ENCODE measurements around the gene MN1. TPM values are rescaled to one million over a fixed set of nuclear protein-coding genes. Genes with fewer than 3 reads are reported as not detected.

Gene MN1
- total and polyA plus RNA-seq, 2 of the 8 experiments (the other 6 are each of a cell fraction or from before 2014, with no cell fraction given) = 3.1 to 4.9 TPM

DNA sequence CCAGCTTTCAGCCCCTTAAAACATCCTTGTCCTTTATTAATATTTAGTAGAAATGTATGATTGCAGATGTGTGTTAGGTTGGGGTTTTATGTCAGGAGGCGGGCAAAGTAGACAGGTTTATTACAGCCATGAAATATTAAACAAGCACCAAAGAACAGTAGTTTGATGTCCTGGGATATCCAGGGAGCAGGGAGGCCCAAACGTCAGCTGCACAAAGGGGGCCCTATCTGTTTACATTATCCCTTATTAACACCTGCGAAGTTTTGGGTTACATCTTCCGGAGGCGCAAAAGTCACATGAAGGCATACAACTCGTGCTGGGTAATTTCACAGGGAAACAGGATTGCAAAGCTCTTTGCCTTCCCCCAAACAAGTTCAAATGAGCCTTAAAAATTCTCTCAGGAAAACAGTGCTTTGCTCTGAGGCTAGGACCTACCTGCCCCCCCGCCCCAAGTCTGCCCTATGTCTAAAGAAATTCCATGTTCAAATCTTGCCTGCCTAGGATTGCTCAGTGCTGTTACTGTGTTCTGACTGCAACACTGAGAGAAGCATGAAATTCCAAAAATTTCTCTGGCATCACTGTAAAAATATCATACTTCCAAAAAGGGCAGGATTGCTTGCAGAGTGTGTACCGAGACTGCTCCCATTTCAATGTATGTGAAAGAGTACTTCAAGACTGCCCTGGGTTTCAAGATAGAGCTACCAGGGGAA lies 8.9 kb downstream of the MN1 start:
- Histone ChIP-seq H3K4me1 (replicated peaks in 1 of 4; ENCODE audit: control insufficient read depth in 3 of 4, insufficient read depth in 4 of 4, low read length in 3 of 4) (peaks cover 22 to 47% (median 34%) of the 10 kb centered on the region in 4 experiments), H3K23ac (ENCODE audit: insufficient read length) (no peak overlapping the region), H4K5ac (ENCODE audit: insufficient read length, low read depth, low read length) (no peak overlapping the region), H3K23me2 (ENCODE audit: low read depth, low read length) (peaks cover 4% of the 10 kb centered on the region; the same call in 1 of the 2 replicates), H3K9me3 (ENCODE audit: insufficient read depth in 2 of 2, low read depth in 1 of 2, low read length in 1 of 2) (no peaks in the 10 kb centered on the region), H2AFZ (ENCODE audit: low read length) (no peak overlapping the region), H3K9ac (replicated peaks in 1 of 4; ENCODE audit: extremely low read depth in 1 of 4, low read depth in 3 of 4, low read length in 3 of 4) (no peak overlapping the region), H4K8ac (ENCODE audit: extremely low read depth, insufficient read depth, low read length) (no peak overlapping the region), H3K79me2 (ENCODE audit: control insufficient read depth in 1 of 2, insufficient read depth in 2 of 2, low read length in 2 of 2) (no peaks in the 10 kb centered on the region), H3K4ac (replicated peaks; ENCODE audit: insufficient read length, low read depth, low read length) (no peak overlapping the region), H2AK5ac (ENCODE audit: low read depth, low read length) (no peak overlapping the region), H3K56ac (replicated peaks; ENCODE audit: insufficient read length, low read depth, low read length) (no peak overlapping the region), H2BK120ac (replicated peaks; ENCODE audit: low read depth, low read length) (no peak overlapping the region), H2BK12ac (ENCODE audit: low read depth, low read length) (no peak overlapping the region), H3K14ac (ENCODE audit: insufficient read length) (no peak overlapping the region), H3K4me2 (ENCODE audit: insufficient read depth in 1 of 2, low read depth in 2 of 2, low read length in 2 of 2) (peak overlapping the region in 1 of 2 experiments; percentile 25; a peak in 2 of 4 replicates), H2BK15ac (ENCODE audit: low read length) (no peak overlapping the region), H3K18ac (ENCODE audit: extremely low read depth, low read length) (no peak overlapping the region), H4K91ac (replicated peaks; ENCODE audit: insufficient read length, low read length) (no peak overlapping the region), H3K79me1 (ENCODE audit: low read depth, low read length) (peaks cover 3% of the 10 kb centered on the region; the same call in 1 of the 2 replicates), H3K27ac (ENCODE audit: low read depth, low read length) (no peak overlapping the region), H2BK20ac (ENCODE audit: low read length) (no peak overlapping the region), H3K4me3 (ENCODE audit: extremely low read depth in 1 of 4, insufficient read depth in 2 of 4, low read depth in 3 of 4, low read length in 4 of 4) (no peak overlapping the region), H2BK5ac (ENCODE audit: low read depth, low read length) (no peak overlapping the region), H3K36me3 (ENCODE audit: control insufficient read depth in 2 of 4, insufficient read depth in 4 of 4, low read length in 3 of 4) (peaks cover 0 to 4% (median 0%) of the 10 kb centered on the region in 4 experiments; a peak in 1 of 8 replicates), H3K27me3 (replicated peaks in 1 of 4; ENCODE audit: control insufficient read depth in 3 of 4, extremely low read depth in 1 of 4, insufficient read depth in 3 of 4, low read length in 3 of 4) (peaks cover 22 to 78% (median 57%) of the 10 kb centered on the region in 4 experiments), H4K20me1 (replicated peaks in 1 of 2; ENCODE audit: control insufficient read depth in 1 of 2, insufficient read depth in 2 of 2, low read length in 2 of 2) (peaks cover 10 to 11% of the 10 kb centered on the region in 2 experiments)
- 49% methylated on average over 8 of the region's 8 CpGs; no CpG with 5 or more reads in 1 of the 2 experiments for WGBS, 2 experiments (ENCODE audit: extremely low coverage in 1 of 2, insufficient coverage in 1 of 2, insufficient read length in 1 of 2, insufficient replicate concordance in 2 of 2, low coverage in 1 of 2, low lambda C conversion rate in 2 of 2, missing lambda C conversion rate in 1 of 2)
- DNase-seq (ENCODE audit: low read depth in 1 of 2, low spot score in 2 of 2) = no peak
- TF ChIP-seq, protein P1, sequence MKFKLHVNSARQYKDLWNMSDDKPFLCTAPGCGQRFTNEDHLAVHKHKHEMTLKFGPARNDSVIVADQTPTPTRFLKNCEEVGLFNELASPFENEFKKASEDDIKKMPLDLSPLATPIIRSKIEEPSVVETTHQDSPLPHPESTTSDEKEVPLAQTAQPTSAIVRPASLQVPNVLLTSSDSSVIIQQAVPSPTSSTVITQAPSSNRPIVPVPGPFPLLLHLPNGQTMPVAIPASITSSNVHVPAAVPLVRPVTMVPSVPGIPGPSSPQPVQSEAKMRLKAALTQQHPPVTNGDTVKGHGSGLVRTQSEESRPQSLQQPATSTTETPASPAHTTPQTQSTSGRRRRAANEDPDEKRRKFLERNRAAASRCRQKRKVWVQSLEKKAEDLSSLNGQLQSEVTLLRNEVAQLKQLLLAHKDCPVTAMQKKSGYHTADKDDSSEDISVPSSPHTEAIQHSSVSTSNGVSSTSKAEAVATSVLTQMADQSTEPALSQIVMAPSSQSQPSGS (IDR thresholded peaks at IDR 0.05; ENCODE audit: low read length) = no peak
- TF ChIP-seq ASH2L (IDR thresholded peaks at IDR 0.05; ENCODE audit: low read length) = no peak
- no peak for TF ChIP-seq BACH1 (IDR thresholded peaks at IDR 0.05; ENCODE audit: low read length)
- no peak for TF ChIP-seq PHF8 (conservative IDR thresholded peaks at IDR 0.05; ENCODE audit: low read depth, low read length)
- CTCF ChIA-PET (ENCODE audit: partially characterized antibody) = interaction anchor here (1.0 kb wide), 1 partner anchor 19 kb away, joined by 3 read pairs; no protein-coding TSS in a partner anchor
- POLR2A ChIA-PET (ENCODE audit: partially characterized antibody) = interaction anchor here (0.6 to 1.2 kb wide), 3 partner anchors 51 to 290 kb away, joined by 3 read pairs; no protein-coding TSS in a partner anchor
- no peak for FAIRE-seq
